WTC11 (cell line): ENCODE measurements around the gene TMEM31. TPM values are rescaled to one million over a fixed set of nuclear protein-coding genes. Genes with fewer than 3 reads are reported as not detected.

Experiments
- ATAC-seq: fragments of 200-7000 bp; cut with Tn5 transposase; 2 replicates; pipeline ENCODE4 v1.10.0; 2021; ENCODE audit warnings: mild to moderate bottlenecking, moderate library complexity
- CTCF ChIA-PET: fragments of 300-600 bp; sonication (Branson Sonifier 250); formaldehyde crosslinking; loops from one replicate; lab custom pipeline; 2021; ENCODE audit warnings: antibody characterized with exemption; lab: Charles Lee
- POLR2A ChIA-PET: fragments of 350-600 bp; sonication (Branson Sonifier 250); formaldehyde crosslinking; loops from one replicate; lab custom pipeline; 2021; ENCODE audit warnings: antibody characterized with exemption; lab: Charles Lee
- DNase-seq: peaks from one replicate; pipeline ENCODE4 v3.0.0; 2021; ENCODE audit warnings: low spot score
- H3K27ac Mint-ChIP-seq: 2 replicates; pipeline ENCODE4 v1.8.0; 2021; ENCODE audit warnings: mixed read lengths
- H3K27me3 Mint-ChIP-seq: 2 replicates; pipeline ENCODE4 v1.8.0; 2021; ENCODE audit warnings: low read depth, mild to moderate bottlenecking, moderate library complexity, mixed read lengths
- H3K36me3 Mint-ChIP-seq: 2 replicates; pipeline ENCODE4 v1.8.0; 2021; ENCODE audit warnings: mixed read lengths
- H3K4me1 Mint-ChIP-seq: 2 replicates; pipeline ENCODE4 v1.8.0; 2022; ENCODE audit warnings: mixed read lengths
- H3K4me3 Mint-ChIP-seq: 2 replicates; pipeline ENCODE4 v1.8.0; 2021; ENCODE audit warnings: mild to moderate bottlenecking, moderate library complexity, mixed read lengths
- H3K9me3 Mint-ChIP-seq: 2 replicates; pipeline ENCODE4 v1.8.0; 2021; ENCODE audit warnings: mixed read lengths
- AR ChIP-seq: fragments of 250-450 bp; sonication (Bioruptor Pico); IDR thresholded peaks from 2 replicates; pipeline ENCODE4 v1.9.0; 2021; ENCODE audit warnings: mild to moderate bottlenecking
- EMX1 ChIP-seq: fragments of 250-450 bp; sonication (Bioruptor Pico); IDR thresholded peaks from 2 replicates; pipeline ENCODE4 v1.8.0; 2021; ENCODE audit warnings: mild to moderate bottlenecking
- ERG ChIP-seq: fragments of 250-450 bp; sonication (Bioruptor Pico); IDR thresholded peaks from 2 replicates; pipeline ENCODE4 v1.8.0; 2021; ENCODE audit warnings: mild to moderate bottlenecking
- FOXP1 ChIP-seq: sonication (generic); formaldehyde crosslinking; IDR thresholded peaks from 2 replicates; pipeline ENCODE4 v1.8.0; 2022; ENCODE audit warnings: missing genetic modification reagents, mild to moderate bottlenecking, moderate library complexity, borderline replicate concordance
- FOXP4 ChIP-seq: sonication (generic); formaldehyde crosslinking; IDR thresholded peaks from 2 replicates; pipeline ENCODE4 v1.8.0; 2022; ENCODE audit warnings: mild to moderate bottlenecking, missing genetic modification reagents
- GRHL2 ChIP-seq: fragments of 250-450 bp; sonication (Bioruptor Pico); IDR thresholded peaks from 2 replicates; pipeline ENCODE4 v1.8.0; 2022; ENCODE audit warnings: mild to moderate bottlenecking, moderate library complexity; ENCODE audit not compliant: insufficient replicate concordance, severe bottlenecking
- KAT7 ChIP-seq: sonication (generic); formaldehyde crosslinking; IDR thresholded peaks from 2 replicates; pipeline ENCODE4 v1.8.1; 2023; ENCODE audit warnings: missing genetic modification reagents, mild to moderate bottlenecking, borderline replicate concordance
- MXD4 ChIP-seq: fragments of 250-450 bp; sonication (Bioruptor Pico); IDR thresholded peaks from 2 replicates; pipeline ENCODE4 v1.8.0; 2021; ENCODE audit warnings: mild to moderate bottlenecking, moderate library complexity, borderline replicate concordance
- NR1H2 ChIP-seq: sonication (generic); formaldehyde crosslinking; IDR thresholded peaks from 2 replicates; pipeline ENCODE4 v1.9.0; 2021; ENCODE audit warnings: mild to moderate bottlenecking, moderate library complexity, missing genetic modification reagents
- NR2C2 ChIP-seq: sonication (generic); formaldehyde crosslinking; IDR thresholded peaks from 2 replicates; pipeline ENCODE4 v1.8.0; 2022; ENCODE audit warnings: mild to moderate bottlenecking, missing genetic modification reagents
- PREB ChIP-seq: sonication (generic); formaldehyde crosslinking; IDR thresholded peaks from 2 replicates; pipeline ENCODE4 v1.8.1; 2022; ENCODE audit warnings: mild to moderate bottlenecking, missing genetic modification reagents, moderate library complexity, borderline replicate concordance
- RORB ChIP-seq: fragments of 250-450 bp; sonication (Bioruptor Pico); IDR thresholded peaks from 2 replicates; pipeline ENCODE4 v1.9.0; 2021; ENCODE audit warnings: mild to moderate bottlenecking
- STAT6 ChIP-seq: sonication (generic); formaldehyde crosslinking; conservative IDR thresholded peaks from 2 replicates; pipeline ENCODE4 v1.8.1; 2023; ENCODE audit warnings: mild to moderate bottlenecking, low read depth, missing genetic modification reagents, moderate library complexity
- TEAD1 ChIP-seq: sonication (generic); formaldehyde crosslinking; IDR thresholded peaks from 2 replicates; pipeline ENCODE4 v1.8.0; 2022; ENCODE audit warnings: mild to moderate bottlenecking, missing genetic modification reagents
- TP53 ChIP-seq: sonication (generic); formaldehyde crosslinking; IDR thresholded peaks from 2 replicates; pipeline ENCODE4 v1.8.1; 2023; ENCODE audit warnings: mild to moderate bottlenecking, missing genetic modification reagents
- USF1 ChIP-seq: sonication (generic); formaldehyde crosslinking; IDR thresholded peaks from 2 replicates; pipeline ENCODE4 v1.8.0; 2022; ENCODE audit warnings: mild to moderate bottlenecking, missing genetic modification reagents
- ZNF263 ChIP-seq: sonication (generic); formaldehyde crosslinking; IDR thresholded peaks from 2 replicates; pipeline ENCODE4 v1.8.1; 2022; ENCODE audit warnings: low read depth, mild to moderate bottlenecking, moderate library complexity, missing genetic modification reagents
- ZNF423 ChIP-seq: fragments of 250-450 bp; sonication (Bioruptor Pico); IDR thresholded peaks from 2 replicates; pipeline ENCODE4 v2.1.2; 2022; ENCODE audit warnings: mild to moderate bottlenecking, moderate library complexity
- total RNA-seq: library from RNA; stranded (reverse); gene quantifications from 3 replicates; pipeline ENCODE4 v1.2.3, GENCODE V29; 2021

TMEM31 gene
- total RNA-seq, 1 experiment from 2014 or later, result 0.24 TPM

- CTCF ChIA-PET, result no interaction called here
- POLR2A ChIA-PET, result no interaction called here
Measured at GRCh38 chrX:103722505-103722904, 11.8 kb downstream of the TMEM31 start.

More at GRCh38 chrX:103722505-103722904, 11.8 kb downstream of the TMEM31 start:
- Mint-ChIP-seq H3K27ac (no peak overlapping the region), H3K36me3 (no peaks in the 10 kb centered on the region), H3K4me3 (no peak overlapping the region), H3K27me3 (no peaks in the 10 kb centered on the region; the same call in 1 of the 2 replicates), H3K9me3 (no peaks in the 10 kb centered on the region), H3K4me1 (peaks cover 18% of the 10 kb centered on the region)
- no peak for TF ChIP-seq MXD4 (CRISPR knock-in tag)
- TF ChIP-seq AR, result no peak
- no peak for TF ChIP-seq FOXP4 (CRISPR knock-in tag)
- no peak for TF ChIP-seq ZNF263 (CRISPR knock-in tag)
- no peak for TF ChIP-seq ZNF423 (CRISPR knock-in tag)
- TF ChIP-seq GRHL2 (CRISPR knock-in tag), result no peak
- TF ChIP-seq ERG (CRISPR knock-in tag), result no peak
- no peak for TF ChIP-seq NR1H2 (CRISPR knock-in tag)
- TF ChIP-seq FOXP1, result no peak
- no peak for TF ChIP-seq STAT6
- TF ChIP-seq RORB (CRISPR knock-in tag), result no peak
- TF ChIP-seq EMX1, result no peak
- no peak for TF ChIP-seq NR2C2 (CRISPR knock-in tag)
- TF ChIP-seq PREB, result no peak
- no peak for TF ChIP-seq TEAD1 (CRISPR knock-in tag)
- no peak for TF ChIP-seq TP53
- TF ChIP-seq KAT7 (CRISPR knock-in tag), result no peak
- no peak for TF ChIP-seq USF1 (CRISPR knock-in tag)
- DNase-seq, result no peak
- no peak for ATAC-seq
